Coronary artery (tissue), 2 donors: ENCODE results near the gene LIG4.

Experiments
- DNase-seq: peaks from one replicate; pipeline ENCODE4 v3.0.0-alpha.2; 2017; ENCODE audit warnings: low spot score
- H3K27ac ChIP-seq, 2 donors: fragments of 200-600 bp; sonication (generic); one replicate each; pipeline ENCODE4 v1.5.1; 2016 to 2019
- H3K4me3 ChIP-seq: fragments of 200-600 bp; sonication (generic); 2 replicates; pipeline ENCODE4 v1.5.1; 2016; ENCODE audit warnings: mild to moderate bottlenecking, moderate library complexity
- TF ChIP-seq, protein P1 (sequence below): fragments of 200-600 bp; sonication (generic); IDR thresholded peaks from one replicate; pipeline ENCODE4 v1.5.1; 2019; ENCODE audit warnings: antibody characterized with exemption

The LIG4 gene

GRCh38 chr13:108193806-108194205 lies 21.5 kb downstream of the LIG4 start:
- no peak overlapping the region for H3K27ac ChIP-seq
- TF ChIP-seq, protein P1, sequence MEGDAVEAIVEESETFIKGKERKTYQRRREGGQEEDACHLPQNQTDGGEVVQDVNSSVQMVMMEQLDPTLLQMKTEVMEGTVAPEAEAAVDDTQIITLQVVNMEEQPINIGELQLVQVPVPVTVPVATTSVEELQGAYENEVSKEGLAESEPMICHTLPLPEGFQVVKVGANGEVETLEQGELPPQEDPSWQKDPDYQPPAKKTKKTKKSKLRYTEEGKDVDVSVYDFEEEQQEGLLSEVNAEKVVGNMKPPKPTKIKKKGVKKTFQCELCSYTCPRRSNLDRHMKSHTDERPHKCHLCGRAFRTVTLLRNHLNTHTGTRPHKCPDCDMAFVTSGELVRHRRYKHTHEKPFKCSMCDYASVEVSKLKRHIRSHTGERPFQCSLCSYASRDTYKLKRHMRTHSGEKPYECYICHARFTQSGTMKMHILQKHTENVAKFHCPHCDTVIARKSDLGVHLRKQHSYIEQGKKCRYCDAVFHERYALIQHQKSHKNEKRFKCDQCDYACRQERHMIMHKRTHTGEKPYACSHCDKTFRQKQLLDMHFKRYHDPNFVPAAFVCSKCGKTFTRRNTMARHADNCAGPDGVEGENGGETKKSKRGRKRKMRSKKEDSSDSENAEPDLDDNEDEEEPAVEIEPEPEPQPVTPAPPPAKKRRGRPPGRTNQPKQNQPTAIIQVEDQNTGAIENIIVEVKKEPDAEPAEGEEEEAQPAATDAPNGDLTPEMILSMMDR = no peak
- no peak overlapping the region for H3K4me3 ChIP-seq
- no peak for DNase-seq

GRCh38 chr13:108190897-108191296 lies 24.4 kb downstream of the LIG4 start:
- TF ChIP-seq, protein P1 = no peak
- no peak for DNase-seq
- no peak overlapping the region for H3K27ac ChIP-seq
- no peak overlapping the region for H3K4me3 ChIP-seq

DNA sequence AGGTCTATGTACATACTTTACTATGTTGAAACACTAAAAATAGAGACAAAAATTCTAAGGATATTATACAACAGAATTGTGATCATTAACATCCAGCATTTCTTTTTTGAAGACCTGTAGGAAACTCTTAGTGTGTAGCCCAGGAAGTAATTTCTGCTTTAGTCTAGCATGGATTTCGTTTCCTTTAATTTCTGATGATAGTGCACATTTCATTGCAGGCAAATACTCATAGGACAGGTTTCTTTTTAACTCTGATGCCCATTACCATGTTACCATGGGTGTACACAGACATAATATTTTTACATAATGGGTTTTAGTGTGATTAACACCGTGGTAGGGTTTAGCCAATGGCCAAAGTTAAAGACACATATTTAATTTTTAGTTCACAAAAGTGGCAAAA lies 27.1 kb downstream of the LIG4 start:
- Histone ChIP-seq H3K4me3 (no peak overlapping the region), H3K27ac (no peak overlapping the region)
- no peak for DNase-seq
- TF ChIP-seq, protein P1 = no peak

DNA sequence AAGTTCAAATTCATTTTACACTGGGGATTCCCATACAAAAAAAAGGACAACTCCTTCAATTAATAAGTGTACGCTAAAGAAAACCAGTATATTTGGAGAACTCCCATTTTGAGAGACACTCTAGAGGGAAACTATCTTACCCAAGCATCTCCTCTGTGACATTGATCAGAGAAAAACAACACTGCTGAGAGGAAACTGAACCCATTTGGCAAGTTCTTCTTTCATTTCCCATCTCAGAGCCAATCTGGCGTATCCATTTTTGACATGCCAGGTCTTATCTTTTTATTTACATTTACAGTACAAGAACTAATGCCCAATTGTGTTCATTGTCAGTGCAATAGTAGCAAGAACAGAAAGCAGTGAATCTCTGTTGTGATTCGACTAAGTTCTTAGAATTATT lies 30.1 kb downstream of the LIG4 start:
- TF ChIP-seq, protein P1 = no peak
- no peak for DNase-seq

GRCh38 chr13:108182652-108183051 lies 32.7 kb downstream of the LIG4 start:
- TF ChIP-seq, protein P1 = no peak
- no peak overlapping the region for H3K4me3 ChIP-seq
- H3K27ac ChIP-seq = no peak overlapping the region
- no peak for DNase-seq

More for the DNA sequence above, 30.1 kb downstream of the LIG4 start:
- H3K27ac ChIP-seq = no peak overlapping the region
- H3K4me3 ChIP-seq = no peak overlapping the region

GRCh38 chr13:108178078-108178477 lies 37.3 kb downstream of the LIG4 start:
- H3K4me3 ChIP-seq = no peak overlapping the region
- no peak for DNase-seq
- TF ChIP-seq, protein P1 = no peak
- H3K27ac ChIP-seq = no peak overlapping the region

- Histone ChIP-seq H3K27ac (no peak overlapping the region), H3K4me3 (no peak overlapping the region)
- TF ChIP-seq, protein P1 = no peak
- DNase-seq = no peak
Observed at GRCh38 chr13:108176685-108177274, 38.6 kb downstream of the LIG4 start.
